ENCODE measurements around the gene NUMB. TPM values are rescaled to one million over a fixed set of nuclear protein-coding genes. Genes with fewer than 3 reads are reported as not detected.

Gene NUMB
- total RNA-seq, 1 experiment from 2014 or later = 12.9 TPM

DNA sequence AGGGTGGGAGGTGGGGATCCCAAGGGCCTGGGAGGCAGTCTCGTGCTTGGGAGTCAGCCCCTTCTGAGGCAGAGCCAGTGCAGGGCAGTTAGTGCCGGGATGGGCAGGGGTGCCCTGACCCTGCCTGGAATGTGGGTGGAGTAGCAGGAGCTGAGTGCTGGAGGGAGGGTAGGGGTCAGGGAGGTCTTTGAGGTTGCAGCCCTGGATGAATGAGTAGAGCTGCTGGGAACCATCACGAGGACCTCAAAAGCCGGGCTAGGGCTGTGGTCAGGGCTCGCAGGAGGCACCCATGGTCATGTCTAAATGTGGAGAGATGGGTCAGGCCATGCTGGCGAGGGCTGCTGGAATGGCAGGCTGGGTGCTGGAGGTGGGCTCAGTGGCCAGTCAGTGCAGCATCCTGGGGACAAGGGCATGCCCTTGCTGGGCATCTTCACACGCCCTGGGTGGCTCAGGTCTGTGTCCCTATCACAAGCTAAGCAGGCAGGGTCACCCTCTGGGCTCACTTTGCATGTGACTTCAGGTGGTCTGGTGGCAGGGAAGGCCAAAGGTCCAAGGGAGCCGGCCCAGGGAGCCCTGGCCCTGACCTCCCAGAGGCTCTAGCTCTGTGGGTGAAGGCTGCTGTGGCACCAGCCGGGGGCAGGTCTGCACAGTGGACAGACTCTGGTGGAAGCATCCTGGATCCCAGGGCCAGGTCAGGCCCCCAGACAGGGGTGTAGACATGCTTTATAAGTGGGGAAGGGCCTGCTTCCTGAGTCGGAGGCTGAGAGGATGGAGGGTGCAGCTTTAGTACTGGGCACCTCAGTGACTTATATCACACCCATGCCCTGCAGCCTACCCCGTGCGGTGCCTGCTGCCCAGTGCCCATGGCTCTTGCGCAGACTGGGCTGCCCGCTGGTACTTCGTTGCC is 196.6 kb downstream of the NUMB start:
- no peak for DNase-seq (ENCODE audit: low read depth)

DNA sequence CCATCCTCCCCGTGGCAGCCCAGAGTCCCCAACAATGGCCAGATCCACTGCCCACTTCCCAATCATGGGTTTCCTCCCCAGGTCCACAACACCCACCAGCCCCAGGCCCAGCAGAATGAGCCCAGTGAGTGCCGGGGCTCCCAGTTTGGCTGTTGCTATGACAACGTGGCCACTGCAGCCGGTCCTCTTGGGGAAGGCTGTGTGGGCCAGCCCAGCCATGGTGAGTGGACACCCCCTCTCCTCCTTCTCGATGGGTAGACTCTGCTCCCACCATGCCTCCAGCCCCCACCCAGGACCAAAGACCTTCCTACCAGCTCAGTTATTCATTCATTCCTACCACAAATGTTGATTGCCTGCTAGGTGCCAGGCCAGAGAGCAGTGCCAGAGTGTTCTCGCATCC is 197.3 kb downstream of the NUMB start:
- DNase-seq (ENCODE audit: low read depth) = no peak

DNA sequence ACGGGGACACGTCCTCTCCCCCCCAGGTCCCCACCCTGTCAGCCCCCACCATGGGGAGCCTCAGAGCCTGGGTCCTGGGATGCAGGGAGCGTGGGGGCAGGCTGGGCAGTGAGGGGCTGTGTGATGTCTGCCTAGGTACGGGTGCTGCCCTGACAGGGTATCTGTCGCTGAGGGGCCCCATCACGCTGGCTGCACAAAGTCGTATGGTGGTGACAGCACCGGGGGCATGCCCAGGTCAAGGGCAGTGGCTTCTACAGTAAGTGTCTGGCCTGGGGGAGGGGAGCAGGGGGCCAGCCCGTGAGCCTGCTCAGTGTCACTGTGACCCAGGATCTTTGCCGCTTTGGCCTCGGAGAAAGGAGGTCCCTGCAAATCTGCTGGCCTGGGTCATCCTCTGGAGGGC is 197.8 kb downstream of the NUMB start:
- no peak for DNase-seq (ENCODE audit: low read depth)

DNA sequence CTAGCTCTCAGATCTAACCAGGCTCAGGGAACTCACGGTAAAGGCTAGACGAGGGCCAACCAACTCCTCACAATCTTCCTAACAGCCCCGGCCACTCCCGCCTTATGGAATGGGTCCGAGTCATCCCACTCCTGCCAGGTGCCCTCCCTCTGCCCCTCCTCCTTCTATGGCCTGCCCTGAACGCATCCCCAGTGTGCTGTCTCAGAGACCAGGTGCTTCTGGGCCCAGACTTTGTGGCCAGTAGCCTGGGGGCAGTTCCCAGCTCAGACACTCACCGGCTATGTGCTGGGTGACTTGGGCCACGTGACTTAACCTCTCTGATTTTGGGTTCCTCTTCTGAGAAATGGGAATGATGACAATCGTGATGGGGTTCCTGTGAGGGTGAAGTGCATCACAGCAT is 198.5 kb downstream of the NUMB start:
- DNase-seq (ENCODE audit: low read depth) = no peak

DNA sequence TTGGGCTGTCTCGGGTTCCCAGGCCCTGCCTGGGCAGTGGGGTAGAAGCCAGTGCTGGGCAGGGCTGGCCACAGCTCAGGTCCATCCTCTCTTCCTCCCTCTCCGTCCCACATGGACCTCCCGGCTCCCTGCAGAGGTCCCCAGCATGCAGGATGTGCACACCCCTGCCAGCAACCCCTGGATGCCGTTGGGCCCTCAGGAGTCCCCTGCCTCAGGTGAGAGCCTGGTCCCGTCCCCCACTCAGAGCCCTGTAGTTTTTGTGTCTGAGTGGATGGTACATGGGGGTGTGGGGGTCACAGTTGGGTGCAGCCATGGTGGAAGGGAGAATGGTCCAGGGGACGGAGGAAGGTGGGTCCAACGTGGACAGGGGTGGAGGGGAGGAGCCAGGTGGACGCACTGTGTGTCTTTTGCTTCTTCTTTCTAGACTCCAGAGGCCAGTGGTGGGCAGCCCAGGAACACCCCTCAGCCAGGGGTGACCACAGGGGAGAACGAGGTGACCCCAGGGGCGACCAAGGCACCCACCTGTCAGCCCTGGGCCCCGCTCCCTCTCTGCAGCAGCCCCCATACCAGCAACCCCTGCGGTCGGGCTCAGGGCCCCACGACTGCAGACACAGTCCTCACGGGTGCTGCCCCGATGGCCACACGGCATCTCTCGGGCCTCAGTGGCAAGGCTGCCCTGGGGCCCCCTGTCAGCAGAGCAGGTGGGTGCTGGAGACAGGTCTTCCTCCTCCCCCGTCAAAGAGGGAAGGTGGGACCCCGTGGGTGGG is 199.3 kb downstream of the NUMB start:
- DNase-seq (ENCODE audit: low read depth) = no peak

DNA sequence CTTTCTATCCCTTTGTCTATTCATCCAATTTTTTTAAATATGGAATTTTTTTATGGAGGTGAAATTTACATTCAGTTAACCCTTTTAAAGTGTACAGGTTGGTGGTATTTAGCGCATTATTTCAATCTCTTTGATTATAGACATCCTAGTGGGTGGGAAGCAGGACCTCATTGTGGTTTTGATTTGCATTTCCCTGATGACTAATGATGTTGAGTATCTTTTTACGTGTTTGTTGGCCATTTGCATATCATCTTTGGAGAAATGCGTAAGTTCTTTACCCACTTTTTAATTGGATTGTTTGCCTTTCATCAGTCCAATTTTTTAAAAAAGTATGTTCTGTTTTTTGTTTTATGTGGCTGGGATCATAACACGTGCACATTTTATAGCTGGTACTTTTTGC is 200.3 kb downstream of the NUMB start:
- DNase-seq (ENCODE audit: low read depth) = no peak

DNA sequence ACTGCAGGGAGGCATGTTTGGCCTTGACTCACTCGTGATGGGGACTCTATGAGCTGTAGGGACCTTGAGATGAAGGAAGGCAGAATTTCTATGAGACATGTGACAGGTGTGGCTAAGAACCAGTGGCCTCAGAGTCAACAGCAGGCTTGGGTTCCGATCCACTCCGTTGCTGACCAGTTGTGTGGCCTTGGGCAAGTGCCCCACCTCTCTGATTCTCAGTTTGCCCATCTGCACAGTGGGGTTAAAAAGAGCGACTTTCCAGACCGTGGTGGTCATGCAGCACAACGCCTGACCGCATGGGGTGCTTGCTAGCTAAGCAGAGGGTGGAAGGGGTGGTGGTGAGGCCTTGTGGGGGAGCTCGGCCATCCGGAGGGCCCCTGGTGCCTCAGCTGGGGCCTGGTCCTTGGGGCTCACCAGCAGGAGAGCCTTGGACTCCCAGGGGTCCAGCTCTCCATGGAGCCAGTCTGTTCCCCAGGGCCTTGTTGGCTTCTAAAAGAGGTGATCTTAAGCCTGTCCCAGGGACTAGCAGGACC is 202.6 kb downstream of the NUMB start:
- no peak for DNase-seq (ENCODE audit: low read depth)

DNA sequence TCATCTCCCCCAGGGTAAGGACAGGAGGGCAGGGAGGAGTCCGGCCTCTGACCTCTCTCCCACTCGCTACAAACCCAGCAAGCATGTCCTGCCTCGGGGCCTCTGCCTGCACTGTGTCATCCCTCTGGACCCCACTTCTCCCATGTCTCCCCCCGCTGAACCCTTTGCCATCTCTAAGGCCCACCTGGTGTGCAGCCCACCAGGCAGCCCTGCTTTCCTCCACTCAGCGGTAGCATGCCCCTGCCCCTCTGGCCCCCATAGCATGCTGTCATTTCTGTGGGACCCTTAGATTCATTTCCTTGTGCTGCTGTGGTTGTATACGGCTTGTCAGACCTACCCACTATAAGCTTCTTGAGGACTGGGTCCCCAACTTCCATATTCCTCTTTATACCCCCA is 203.3 kb downstream of the NUMB start:
- no peak for DNase-seq (ENCODE audit: low read depth)

DNA sequence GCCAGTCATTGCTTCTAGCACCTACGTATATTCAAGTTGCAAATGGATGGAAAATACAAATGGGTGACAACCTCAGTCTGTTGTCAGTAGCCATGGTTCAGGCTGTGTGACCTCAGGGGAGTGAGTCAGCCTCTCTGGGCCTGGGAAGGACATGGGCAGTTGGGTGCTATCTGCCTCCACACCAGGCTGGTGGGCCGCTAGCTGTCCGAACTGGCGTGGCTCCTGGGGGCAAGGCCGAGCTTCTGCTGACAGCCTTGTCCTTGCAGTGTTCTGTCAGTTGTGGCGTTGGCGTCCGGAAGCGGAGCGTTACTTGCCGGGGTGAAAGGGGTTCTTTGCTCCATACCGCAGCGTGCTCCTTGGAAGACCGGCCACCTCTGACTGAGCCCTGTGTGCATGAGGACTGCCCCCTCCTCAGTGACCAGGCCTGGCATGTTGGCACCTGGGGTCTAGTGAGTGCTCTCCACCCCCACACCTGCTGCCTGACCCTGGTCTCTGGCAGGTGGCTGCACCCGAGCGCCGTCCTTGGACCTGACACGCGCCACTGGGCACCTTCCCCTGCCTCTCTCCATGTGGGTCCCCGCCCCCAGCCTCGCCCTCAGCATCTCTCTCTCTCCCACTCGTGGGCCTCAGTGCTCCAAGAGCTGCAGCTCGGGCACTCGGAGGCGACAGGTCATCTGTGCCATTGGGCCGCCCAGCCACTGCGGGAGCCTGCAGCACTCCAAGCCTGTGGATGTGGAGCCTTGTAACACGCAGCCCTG is 203.9 kb downstream of the NUMB start:
- DNase-seq (ENCODE audit: low read depth) = no peak

DNA sequence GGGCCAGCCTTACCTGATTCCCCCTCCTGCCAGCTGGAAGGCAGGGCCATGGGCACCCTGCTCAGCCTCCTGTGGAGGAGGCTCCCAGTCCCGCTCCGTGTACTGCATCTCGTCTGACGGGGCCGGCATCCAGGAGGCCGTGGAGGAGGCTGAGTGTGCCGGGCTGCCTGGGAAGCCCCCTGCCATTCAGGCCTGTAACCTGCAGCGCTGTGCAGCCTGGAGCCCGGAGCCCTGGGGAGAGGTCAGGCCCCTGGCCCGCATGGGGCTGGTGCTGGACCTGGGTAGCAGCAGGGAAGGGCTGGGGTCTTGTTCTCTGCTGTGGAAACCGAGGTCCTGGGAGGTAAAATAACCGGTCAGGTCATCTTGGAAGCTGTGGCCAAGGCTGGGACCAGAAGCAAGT is 204.6 kb downstream of the NUMB start:
- no peak for DNase-seq (ENCODE audit: low read depth)

DNA sequence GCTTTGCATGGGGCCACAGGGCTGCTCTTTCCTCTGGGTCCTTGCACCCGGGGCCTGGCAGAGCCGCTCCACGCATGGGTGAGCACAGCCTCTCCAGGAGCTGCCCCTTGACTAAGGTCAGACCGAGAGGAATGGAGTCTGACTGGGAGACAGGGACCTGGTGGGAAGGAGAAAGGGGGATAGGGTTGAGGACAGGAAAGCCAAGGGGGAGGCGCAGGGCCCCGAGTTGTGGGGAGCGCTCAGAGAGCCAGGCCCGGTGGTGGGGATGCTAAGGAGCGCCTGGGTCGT is 205.1 kb downstream of the NUMB start:
- no peak for DNase-seq (ENCODE audit: low read depth)

DNA sequence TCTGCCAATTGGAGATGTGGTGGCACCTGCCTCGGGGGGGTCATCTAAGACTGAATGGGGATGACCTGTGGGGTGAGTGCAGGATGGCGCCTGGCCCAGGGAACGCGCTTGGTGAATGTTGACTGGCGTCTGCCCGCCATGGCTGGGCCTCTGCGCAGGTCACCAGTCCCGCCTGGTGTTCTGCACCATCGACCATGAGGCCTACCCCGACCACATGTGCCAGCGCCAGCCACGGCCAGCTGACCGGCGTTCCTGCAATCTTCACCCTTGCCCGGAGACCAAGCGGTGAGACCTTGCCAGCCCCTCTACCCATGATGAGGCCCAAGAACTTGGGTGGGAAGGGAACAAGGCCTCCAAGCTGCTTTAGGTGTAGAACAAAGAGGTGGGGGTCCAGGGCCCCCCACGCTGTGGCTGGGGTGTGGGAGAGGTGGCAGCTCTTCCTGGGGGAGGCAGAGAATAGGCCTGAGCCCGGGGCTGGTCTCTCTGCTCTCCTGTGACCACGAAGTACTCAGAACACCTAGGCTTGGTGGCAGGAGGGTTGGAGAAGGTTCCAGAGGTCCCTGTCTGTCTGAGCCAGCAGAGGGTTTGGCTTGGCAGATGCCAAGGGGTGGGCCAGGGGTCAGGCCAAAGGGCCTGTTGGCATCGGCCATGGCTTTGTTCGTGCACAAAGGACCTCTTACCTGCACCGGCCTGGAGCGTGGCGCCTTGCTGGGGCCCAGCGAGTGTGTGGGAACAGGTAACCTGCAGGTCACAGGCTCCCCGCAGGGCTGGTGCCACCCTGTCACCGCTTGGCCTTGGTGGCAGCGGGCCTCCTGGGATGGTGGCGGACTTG is 205.6 kb downstream of the NUMB start:
- no peak for DNase-seq (ENCODE audit: low read depth)

DNA sequence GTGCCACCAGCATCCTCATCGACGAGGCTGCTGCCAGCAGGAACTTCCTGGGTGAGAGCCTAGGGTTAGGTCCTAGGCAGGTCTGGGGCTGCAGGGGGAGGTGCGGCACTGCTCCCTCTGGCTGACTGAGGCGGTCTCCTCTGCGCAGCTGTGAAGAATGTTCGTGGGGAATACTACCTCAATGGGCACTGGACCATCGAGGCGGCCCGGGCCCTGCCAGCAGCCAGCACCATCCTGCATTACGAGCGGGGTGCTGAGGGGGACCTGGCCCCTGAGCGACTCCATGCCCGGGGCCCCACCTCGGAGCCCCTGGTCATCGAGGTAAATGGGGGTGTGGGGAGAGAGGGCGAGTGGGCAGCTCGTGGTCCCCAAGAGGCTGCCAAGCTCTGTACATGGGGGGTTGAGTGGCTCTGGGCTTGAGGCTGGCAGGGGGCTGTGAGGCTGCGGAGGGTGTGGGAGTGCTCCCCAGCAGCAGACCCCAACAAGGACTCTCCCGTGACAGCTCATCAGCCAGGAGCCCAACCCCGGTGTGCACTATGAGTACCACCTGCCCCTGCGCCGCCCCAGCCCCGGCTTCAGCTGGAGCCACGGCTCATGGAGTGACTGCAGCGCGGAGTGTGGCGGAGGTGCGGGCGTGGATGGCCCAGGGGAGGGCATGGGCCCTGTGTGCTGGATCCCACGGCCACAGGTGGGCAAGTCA is 206.7 kb downstream of the NUMB start:
- DNase-seq (ENCODE audit: low read depth) = no peak

DNA sequence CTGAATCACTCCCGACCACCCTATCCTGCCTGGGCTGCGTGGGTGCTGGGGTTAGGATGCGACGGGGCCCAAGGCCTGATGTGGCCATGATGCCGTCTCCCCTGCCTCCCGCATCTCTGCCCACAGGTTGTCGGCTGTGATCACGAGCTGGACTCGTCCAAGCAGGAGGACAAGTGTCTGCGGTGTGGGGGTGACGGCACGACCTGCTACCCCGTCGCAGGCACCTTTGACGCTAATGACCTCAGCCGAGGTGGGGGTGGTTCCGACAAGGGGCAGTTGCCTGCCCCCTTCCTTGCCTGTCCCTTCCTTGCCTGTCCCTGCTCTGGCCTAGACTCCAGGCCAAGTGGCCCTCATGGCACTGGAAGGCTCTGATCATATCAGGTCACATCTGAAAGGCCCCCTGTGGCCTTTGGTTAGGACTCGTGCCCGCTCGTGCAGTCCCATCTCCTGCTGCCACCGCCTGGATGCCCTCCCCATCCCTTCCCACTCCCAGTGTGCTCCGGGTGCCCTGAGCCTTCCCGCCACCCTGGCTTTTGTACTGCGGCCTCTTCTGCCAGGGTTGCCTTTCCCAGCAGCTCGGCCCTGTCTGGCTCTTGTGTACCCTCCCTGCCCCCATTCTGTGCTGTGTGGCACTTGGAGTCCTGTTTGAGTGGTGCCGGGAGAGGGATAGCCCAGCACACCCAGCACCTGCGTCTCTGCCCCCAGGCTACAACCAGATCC is 207.4 kb downstream of the NUMB start:
- DNase-seq (ENCODE audit: low read depth) = no peak

DNA sequence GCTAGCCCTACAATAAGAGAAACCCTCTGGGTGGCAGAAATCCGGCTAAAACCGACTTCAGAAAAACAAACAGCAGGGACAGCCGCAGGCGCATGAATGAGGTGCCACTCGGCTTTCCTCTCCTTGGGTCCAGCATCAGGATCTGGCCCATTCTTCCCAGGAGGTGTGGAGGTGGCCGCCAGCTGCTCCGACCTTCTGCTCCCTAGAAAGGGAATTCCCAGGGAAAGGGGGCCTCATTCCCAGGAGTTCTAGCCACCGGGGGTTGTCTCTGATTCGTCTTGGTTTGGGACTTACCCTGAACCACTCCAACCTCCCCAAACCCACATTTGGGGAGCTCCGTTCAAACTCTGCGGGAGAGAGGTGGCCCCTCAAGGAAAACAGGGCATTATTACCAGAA is 208.0 kb downstream of the NUMB start:
- no peak for DNase-seq (ENCODE audit: low read depth)

DNA sequence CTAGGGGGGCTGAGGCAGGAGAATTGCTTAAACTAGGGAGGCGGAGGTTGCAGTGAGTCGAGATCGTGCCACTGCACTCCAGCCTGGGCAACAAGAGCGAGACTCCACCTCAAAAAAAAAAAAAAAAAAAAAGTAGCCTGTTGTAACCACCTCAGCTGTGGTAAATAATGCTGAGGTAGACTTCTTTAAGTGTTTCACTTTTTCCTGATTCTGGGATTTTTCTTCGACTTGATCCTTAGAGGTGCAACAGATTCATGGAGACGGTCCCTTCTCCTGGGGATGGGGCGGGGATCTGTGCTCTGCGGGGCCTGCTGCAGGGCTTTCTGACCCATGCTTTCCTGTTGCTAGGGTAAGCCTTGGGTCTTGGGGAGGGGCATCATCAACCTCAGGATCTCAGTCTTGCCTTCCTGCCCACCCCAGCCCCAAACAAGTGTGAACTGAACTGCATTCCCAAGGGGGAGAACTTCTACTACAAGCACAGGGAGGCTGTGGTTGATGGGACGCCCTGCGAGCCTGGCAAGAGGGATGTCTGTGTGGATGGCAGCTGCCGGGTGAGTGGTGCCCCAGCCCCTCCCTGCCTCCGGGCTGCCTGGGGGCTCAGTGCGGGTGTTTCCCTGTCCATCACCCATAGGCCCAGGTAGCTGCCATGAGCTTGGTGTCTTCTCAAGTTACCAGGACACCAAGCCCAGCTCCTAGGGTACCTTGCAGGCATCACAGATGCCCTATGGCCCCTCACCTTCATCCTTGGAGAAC is 208.6 kb downstream of the NUMB start:
- DNase-seq (ENCODE audit: low read depth) = no peak

DNA sequence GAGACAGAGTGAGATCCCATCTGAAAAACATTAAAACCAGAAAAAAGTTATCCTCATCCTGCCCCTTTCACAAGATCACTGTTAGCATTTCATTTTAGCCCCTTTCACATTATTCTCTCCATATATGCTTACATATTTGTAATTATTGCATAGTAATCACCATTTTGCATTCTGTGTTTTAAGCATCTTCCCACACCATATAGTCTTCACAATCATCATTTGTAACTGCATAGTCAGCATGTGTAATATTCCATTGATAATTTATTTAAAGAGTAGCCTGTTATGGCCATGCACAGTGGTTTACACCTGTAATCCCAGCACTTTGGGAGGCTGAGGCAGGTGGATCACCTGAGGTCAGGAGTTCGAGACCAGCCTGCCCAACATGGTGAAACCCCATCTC is 209.2 kb downstream of the NUMB start:
- no peak for DNase-seq (ENCODE audit: low read depth)

DNA sequence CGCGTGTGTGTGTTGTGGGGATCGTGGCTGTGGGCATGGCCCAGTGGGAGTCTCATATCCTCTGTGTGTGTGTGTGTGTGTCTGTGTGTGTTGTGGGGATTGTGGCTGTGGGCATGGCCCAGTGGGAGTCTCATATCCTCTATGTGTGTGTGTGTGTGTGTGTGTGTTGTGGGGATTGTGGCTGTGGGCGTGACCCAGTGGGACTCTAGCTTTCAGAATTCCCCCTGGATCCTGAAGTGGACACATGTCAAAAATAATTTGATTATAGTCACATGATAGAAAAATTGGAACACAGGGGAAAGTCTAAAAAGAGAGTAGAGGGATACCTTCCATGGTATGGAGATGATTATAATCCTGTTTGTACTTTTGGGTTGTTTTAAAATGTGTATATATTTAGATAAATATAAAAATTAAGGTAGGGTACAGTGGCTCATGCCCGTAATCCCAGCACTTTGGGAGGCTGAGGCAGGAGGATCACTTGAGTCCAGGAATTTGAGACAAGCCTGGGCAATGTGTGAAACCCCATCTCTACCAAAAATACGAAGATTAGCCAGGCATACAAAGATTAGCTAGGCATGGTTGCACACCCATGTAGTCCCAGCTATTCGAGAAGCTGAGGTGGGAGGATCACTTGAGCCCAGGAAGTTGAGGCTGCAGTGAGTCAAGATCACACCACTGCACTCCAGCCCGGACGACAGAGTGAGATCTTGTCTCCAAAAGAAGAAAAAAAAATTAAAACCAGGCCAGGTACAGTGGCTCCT is 210.1 kb downstream of the NUMB start:
- DNase-seq (ENCODE audit: low read depth) = peak; percentile 65
